Renal pelvis (tissue), 4 donors: ENCODE measurements around the gene NHERF2. TPM values are rescaled to one million over a fixed set of nuclear protein-coding genes. Genes with fewer than 3 reads are reported as not detected.

Experiments
- DNase-seq: peaks from one replicate; pipeline ENCODE4 v3.0.0-alpha.2; 2013
- polyA plus RNA-seq, 3 donors: library from polyadenylated mRNA; unstranded; fragments of 120-200 nt; gene quantifications; one replicate each; pipeline ENCODE4 v1.2.1, GENCODE V29; 2013; ENCODE audit not compliant: insufficient read length in 3 of 3

Gene NHERF2
- polyA plus RNA-seq, 3 donors: 116 to 169 (median 155) TPM

- no peak for DNase-seq
These were observed 42.1 kb upstream of the NHERF2 start for GRCh38 chr16:1984347-1985225.

GRCh38 chr16:1985466-1986150, 41.1 kb upstream of the NHERF2 start:
- DNase-seq: no peak

- DNase-seq: no peak
These were observed 39.5 kb upstream of the NHERF2 start for GRCh38 chr16:1987198-1987597.

- no peak for DNase-seq
These were observed 37.2 kb upstream of the NHERF2 start, which contains the start of gene SYNGR3 for GRCh38 chr16:1989209-1990100. Gene SYNGR3 (plus strand): TSS chr16:1989970. CDS start chr16:1990103, 133 bp downstream.

- no peak for DNase-seq
These were observed 36.7 kb upstream of the NHERF2 start for GRCh38 chr16:1990101-1990350.

- DNase-seq: no peak
These were observed 36.2 kb upstream of the NHERF2 start for GRCh38 chr16:1990351-1991134.

GRCh38 chr16:1991135-1991551, 35.6 kb upstream of the NHERF2 start:
- DNase-seq: no peak

- no peak for DNase-seq
These were observed 35.1 kb upstream of the NHERF2 start for GRCh38 chr16:1991588-1991947.

GRCh38 chr16:1991948-1992703, 34.6 kb upstream of the NHERF2 start:
- DNase-seq: peak; percentile 87

- no peak for DNase-seq
These were observed 33.9 kb upstream of the NHERF2 start for GRCh38 chr16:1992704-1993317.

- no peak for DNase-seq
These were observed 33.0 kb upstream of the NHERF2 start for GRCh38 chr16:1993731-1994131.

GRCh38 chr16:1997494-1998359, 29.0 kb upstream of the NHERF2 start:
- no peak for DNase-seq

- no peak for DNase-seq
These were observed 28.3 kb upstream of the NHERF2 start for GRCh38 chr16:1998360-1998835.

- DNase-seq: no peak
These were observed 27.6 kb upstream of the NHERF2 start for GRCh38 chr16:1998852-1999801.

GRCh38 chr16:1999866-2000514, 26.7 kb upstream of the NHERF2 start:
- no peak for DNase-seq

GRCh38 chr16:2001035-2001434, 25.7 kb upstream of the NHERF2 start:
- DNase-seq: no peak
